DOHH2 (cell line): Measurements from ENCODE around the gene GMEB2.
"Not testable (repeated sequence)": the region's sequence is repeated elsewhere in the genome, so short reads cannot be mapped to it uniquely, and the experiment has no call there.

Experiments used
- H3F3A ChIP-seq: fragments of 200-600 bp; sonication (generic), shearing (Covaris generic); 2 replicates; pipeline ENCODE4 v1.6.0; 2016; ENCODE audit warnings: antibody characterized with exemption, mild to moderate bottlenecking; ENCODE audit not compliant: control insufficient read depth, insufficient read depth
- H3K27ac ChIP-seq: fragments of 200-600 bp; sonication (generic); 2 replicates; pipeline ENCODE4 v1.5.1; 2014; ENCODE audit warnings: low read depth, mild to moderate bottlenecking, low read length, moderate library complexity
- H3K27me3 ChIP-seq: fragments of 200-600 bp; sonication (generic); 2 replicates; pipeline ENCODE4 v1.6.1; 2014; ENCODE audit warnings: mild to moderate bottlenecking, low read length, mixed read lengths; ENCODE audit not compliant: control insufficient read depth
- H3K36me3 ChIP-seq: fragments of 200-600 bp; sonication (generic); 2 replicates; pipeline ENCODE4 v1.6.1; 2014; ENCODE audit warnings: mild to moderate bottlenecking, low read length, moderate library complexity, mixed read lengths; ENCODE audit not compliant: control insufficient read depth
- H3K4me1 ChIP-seq: fragments of 200-600 bp; sonication (generic); 2 replicates; pipeline ENCODE4 v1.6.1; 2014; ENCODE audit warnings: mild to moderate bottlenecking, low read length, mixed read lengths; ENCODE audit not compliant: control insufficient read depth
- H3K4me2 ChIP-seq: fragments of 200-600 bp; sonication (generic); 2 replicates; pipeline ENCODE4 v1.6.0; 2014; ENCODE audit warnings: mild to moderate bottlenecking, low read length, moderate library complexity
- H3K4me3 ChIP-seq: fragments of 200-600 bp; sonication (generic); 2 replicates; pipeline ENCODE4 v1.5.1; 2014; ENCODE audit warnings: mild to moderate bottlenecking, low read length, mixed read lengths
- H3K79me2 ChIP-seq: fragments of 200-600 bp; sonication (generic); 2 replicates; pipeline ENCODE4 v1.6.1; 2014; ENCODE audit warnings: mild to moderate bottlenecking, low read length, mixed read lengths; ENCODE audit not compliant: control insufficient read depth
- H3K9me2 ChIP-seq: fragments of 200-600 bp; sonication (generic); replicated peaks from 2 replicates; pipeline ENCODE4 v1.6.1; 2014; ENCODE audit warnings: mild to moderate bottlenecking, low read length, mixed read lengths; ENCODE audit not compliant: control insufficient read depth
- H3K9me3 ChIP-seq: fragments of 200-600 bp; sonication (generic); 2 replicates; pipeline ENCODE4 v1.6.1; 2014; ENCODE audit warnings: antibody characterized with exemption, low read length, mixed read lengths; ENCODE audit not compliant: control insufficient read depth, insufficient read depth
- H4K20me1 ChIP-seq: fragments of 200-600 bp; sonication (generic); 2 replicates; pipeline ENCODE4 v1.6.0; 2014; ENCODE audit warnings: low read depth, mild to moderate bottlenecking, antibody characterized with exemption, low read length, moderate library complexity; ENCODE audit not compliant: control insufficient read depth, insufficient read depth
- CTCF ChIP-seq: fragments of 200-600 bp; sonication (generic); IDR thresholded peaks from one replicate; pipeline ENCODE4 v1.5.1; 2014; ENCODE audit warnings: antibody characterized with exemption, mild to moderate bottlenecking, low read depth, low read length; ENCODE audit not compliant: poor library complexity, severe bottlenecking
- EZH2phosphoT487 ChIP-seq: fragments of 200-600 bp; sonication (generic); IDR thresholded peaks from 2 replicates; pipeline ENCODE4 v1.6.1; 2017; ENCODE audit warnings: borderline replicate concordance, mild to moderate bottlenecking, antibody characterized with exemption, low read length, moderate library complexity, mixed read lengths

Gene GMEB2

GRCh38 chr20:63560856-63561609 is 65.9 kb downstream of the GMEB2 start:
- no peaks in the 10 kb centered on the region for H3K9me2 ChIP-seq
- no peaks in the 10 kb centered on the region for H4K20me1 ChIP-seq
- no peak overlapping the region for H3K4me2 ChIP-seq
- H3K27me3 ChIP-seq: no peaks in the 10 kb centered on the region; the same call in 1 of the 2 replicates
- no peaks in the 10 kb centered on the region for H3K79me2 ChIP-seq
- no peak overlapping the region for H3K27ac ChIP-seq
- H3F3A ChIP-seq: no peaks in the 10 kb centered on the region
- no peaks in the 10 kb centered on the region for H3K36me3 ChIP-seq
- H3K4me1 ChIP-seq: peaks cover 12% of the 10 kb centered on the region
- no peak for TF ChIP-seq CTCF
- no peak for TF ChIP-seq EZH2phosphoT487
- H3K4me3 ChIP-seq: no peak overlapping the region
- H3K9me3 ChIP-seq: no peaks in the 10 kb centered on the region

- Histone ChIP-seq H3K36me3 (no peaks in the 10 kb centered on the region), H3F3A (no peaks in the 10 kb centered on the region), H3K9me3 (no peaks in the 10 kb centered on the region), H3K79me2 (no peaks in the 10 kb centered on the region), H3K4me1 (peaks cover 12% of the 10 kb centered on the region), H3K4me2 (no peak overlapping the region), H3K27me3 (peaks cover 6% of the 10 kb centered on the region), H3K9me2 (no peaks in the 10 kb centered on the region), H4K20me1 (no peaks in the 10 kb centered on the region), H3K27ac (no peak overlapping the region), H3K4me3 (no peak overlapping the region)
- TF ChIP-seq EZH2phosphoT487 (no peak), CTCF (no peak)
Measured at GRCh38 chr20:63560333-63560805, 66.5 kb downstream of the GMEB2 start.

GRCh38 chr20:63559485-63560332 is 67.2 kb downstream of the GMEB2 start:
- Histone ChIP-seq H3K4me1 (peaks cover 19% of the 10 kb centered on the region), H3K27me3 (peaks cover 12% of the 10 kb centered on the region)
- not testable (repeated sequence) for H3K9me2 ChIP-seq, H3K9me3 ChIP-seq, H3K4me2 ChIP-seq, H3K4me3 ChIP-seq, H3K79me2 ChIP-seq, H3K36me3 ChIP-seq, H4K20me1 ChIP-seq, H3F3A ChIP-seq, H3K27ac ChIP-seq
